Measurements from ENCODE around the gene DNAH10. TPM values are rescaled to one million over a fixed set of nuclear protein-coding genes. Genes with fewer than 3 reads are reported as not detected.
A peak's percentile ranks its signal among the peaks of the same experiment; 100 is the strongest.

The DNAH10 gene
- polyA plus RNA-seq, 6 donors from 2014 or later, result 0.03 to 0.33 (median 0.17) TPM; not detected in 1

GRCh38 chr12:123936956-123937706 is 175.0 kb downstream of the DNAH10 start:
- peak overlapping the region in 4 of 6 donors; percentile 60 to 92 (median 89) for H3K27ac Mint-ChIP-seq
- H3K36me3 Mint-ChIP-seq, result peaks cover 14 to 29% of the 10 kb centered on the region in 2 donors
- peaks cover 19 to 22% (median 20%) of the 10 kb centered on the region in 3 donors for H3K4me1 Mint-ChIP-seq
- ATAC-seq (ENCODE audit: low read depth in 2 of 2) (no peak), DNase-seq (no peak)
- H3K4me3 Mint-ChIP-seq, result peak overlapping the region; percentile 14 to 86 (median 74)
- H3K9me3 Mint-ChIP-seq, result peaks cover 0 to 7% (median 4%) of the 10 kb centered on the region in 7 donors
- H3K27me3 Mint-ChIP-seq, result no peaks in the 10 kb centered on the region

GRCh38 chr12:123937707-123938591 is 175.8 kb downstream of the DNAH10 start:
- Mint-ChIP-seq H3K36me3 (peaks cover 22 to 37% of the 10 kb centered on the region in 2 donors), H3K4me3 (peak overlapping the region; percentile 14 to 86 (median 74)), H3K9me3 (peaks cover 0 to 14% (median 6%) of the 10 kb centered on the region in 7 donors), H3K27me3 (no peaks in the 10 kb centered on the region), H3K27ac (peak overlapping the region; percentile 33 to 94 (median 82)), H3K4me1 (peaks cover 19 to 22% (median 20%) of the 10 kb centered on the region in 3 donors)
- DNase-seq, result peak; percentile 9
- ATAC-seq (ENCODE audit: low read depth in 2 of 2), result peak; percentile 80 to 85

- no peak for DNase-seq
- Mint-ChIP-seq H3K27ac (peak overlapping the region; percentile 1 to 94 (median 68)), H3K4me3 (peak overlapping the region in 6 of 8 donors; percentile 14 to 86 (median 73)), H3K27me3 (no peaks in the 10 kb centered on the region), H3K9me3 (peaks cover 0 to 14% (median 6%) of the 10 kb centered on the region in 7 donors), H3K36me3 (peaks cover 22 to 38% of the 10 kb centered on the region in 2 donors), H3K4me1 (peaks cover 19 to 22% (median 20%) of the 10 kb centered on the region in 3 donors)
- ATAC-seq (ENCODE audit: low read depth in 2 of 2), result no peak
These were observed 176.8 kb downstream of the DNAH10 start for GRCh38 chr12:123938679-123939480.

GRCh38 chr12:123939716-123940626 is 177.9 kb downstream of the DNAH10 start:
- H3K27me3 Mint-ChIP-seq, result no peaks in the 10 kb centered on the region
- H3K4me3 Mint-ChIP-seq, result no peak overlapping the region
- H3K36me3 Mint-ChIP-seq, result peaks cover 22 to 38% of the 10 kb centered on the region in 2 donors
- H3K27ac Mint-ChIP-seq, result peak overlapping the region in 2 of 6 donors; percentile 46 to 89
- ATAC-seq (ENCODE audit: low read depth in 2 of 2), result no peak
- peaks cover 19 to 22% (median 20%) of the 10 kb centered on the region in 3 donors for H3K4me1 Mint-ChIP-seq
- no peak for DNase-seq
- peaks cover 0 to 14% (median 6%) of the 10 kb centered on the region in 7 donors for H3K9me3 Mint-ChIP-seq

- Mint-ChIP-seq H3K27ac (peak overlapping the region in 1 of 6 donors; percentile 46), H3K36me3 (peaks cover 22 to 39% of the 10 kb centered on the region in 2 donors), H3K4me3 (no peak overlapping the region), H3K9me3 (peaks cover 0 to 14% (median 6%) of the 10 kb centered on the region in 7 donors), H3K4me1 (peaks cover 19 to 22% (median 20%) of the 10 kb centered on the region in 3 donors), H3K27me3 (no peaks in the 10 kb centered on the region)
- DNase-seq (no peak), ATAC-seq (ENCODE audit: low read depth in 2 of 2) (no peak)
These were observed 178.5 kb downstream of the DNAH10 start for GRCh38 chr12:123940627-123940966.

GRCh38 chr12:123941000-123941399 is 178.9 kb downstream of the DNAH10 start:
- no peak overlapping the region for H3K27ac Mint-ChIP-seq
- no peak overlapping the region for H3K4me3 Mint-ChIP-seq
- H3K9me3 Mint-ChIP-seq, result peaks cover 0 to 14% (median 6%) of the 10 kb centered on the region in 7 donors
- no peaks in the 10 kb centered on the region for H3K27me3 Mint-ChIP-seq
- peaks cover 22 to 42% of the 10 kb centered on the region in 2 donors for H3K36me3 Mint-ChIP-seq
- ATAC-seq (ENCODE audit: low read depth in 2 of 2) (no peak), DNase-seq (no peak)
- peaks cover 19 to 24% (median 20%) of the 10 kb centered on the region in 3 donors for H3K4me1 Mint-ChIP-seq

GRCh38 chr12:123941624-123942237 is 179.6 kb downstream of the DNAH10 start:
- Mint-ChIP-seq H3K9me3 (peaks cover 0 to 14% (median 6%) of the 10 kb centered on the region in 7 donors), H3K36me3 (peaks cover 22 to 40% of the 10 kb centered on the region in 2 donors), H3K27ac (peak overlapping the region in 1 of 6 donors; percentile 78), H3K4me1 (peaks cover 19 to 24% (median 20%) of the 10 kb centered on the region in 3 donors), H3K4me3 (no peak overlapping the region), H3K27me3 (no peaks in the 10 kb centered on the region)
- ATAC-seq (ENCODE audit: low read depth in 2 of 2), result no peak
- no peak for DNase-seq

- peaks cover 22 to 36% of the 10 kb centered on the region in 2 donors for H3K36me3 Mint-ChIP-seq
- H3K27me3 Mint-ChIP-seq, result no peaks in the 10 kb centered on the region
- DNase-seq, result no peak
- H3K4me1 Mint-ChIP-seq, result peaks cover 19 to 23% (median 19%) of the 10 kb centered on the region in 3 donors
- H3K27ac Mint-ChIP-seq, result peak overlapping the region in 1 of 6 donors; percentile 43
- ATAC-seq (ENCODE audit: low read depth in 2 of 2), result no peak
- H3K9me3 Mint-ChIP-seq, result peaks cover 0 to 14% (median 6%) of the 10 kb centered on the region in 7 donors
- no peak overlapping the region for H3K4me3 Mint-ChIP-seq
These were observed 180.1 kb downstream of the DNAH10 start for GRCh38 chr12:123942238-123942653.

- Mint-ChIP-seq H3K4me3 (no peak overlapping the region), H3K4me1 (peaks cover 10 to 17% (median 11%) of the 10 kb centered on the region in 3 donors), H3K9me3 (peaks cover 0 to 14% (median 6%) of the 10 kb centered on the region in 7 donors), H3K27me3 (no peaks in the 10 kb centered on the region), H3K36me3 (peaks cover 17 to 30% of the 10 kb centered on the region in 2 donors), H3K27ac (no peak overlapping the region)
- DNase-seq (no peak), ATAC-seq (ENCODE audit: low read depth in 2 of 2) (no peak)
These were observed 181.0 kb downstream of the DNAH10 start for GRCh38 chr12:123942911-123943648.

- H3K9me3 Mint-ChIP-seq, result peaks cover 0 to 14% (median 6%) of the 10 kb centered on the region in 7 donors
- DNase-seq, result no peak
- no peak overlapping the region for H3K27ac Mint-ChIP-seq
- H3K36me3 Mint-ChIP-seq, result peaks cover 18 to 30% of the 10 kb centered on the region in 2 donors
- no peak overlapping the region for H3K4me3 Mint-ChIP-seq
- ATAC-seq (ENCODE audit: low read depth in 2 of 2), result no peak
- H3K27me3 Mint-ChIP-seq, result no peaks in the 10 kb centered on the region
- H3K4me1 Mint-ChIP-seq, result peaks cover 3 to 10% (median 3%) of the 10 kb centered on the region in 3 donors
These were observed 181.7 kb downstream of the DNAH10 start for GRCh38 chr12:123943816-123944215.

- ATAC-seq (ENCODE audit: low read depth in 2 of 2) (no peak), DNase-seq (no peak)
- Mint-ChIP-seq H3K27ac (no peak overlapping the region), H3K4me3 (peak overlapping the region in 1 of 8 donors; percentile 23), H3K27me3 (no peaks in the 10 kb centered on the region), H3K4me1 (peaks cover 0 to 6% (median 0%) of the 10 kb centered on the region in 3 donors), H3K9me3 (peaks cover 0 to 14% (median 6%) of the 10 kb centered on the region in 7 donors), H3K36me3 (peaks cover 19 to 30% of the 10 kb centered on the region in 2 donors)
These were observed 182.6 kb downstream of the DNAH10 start for GRCh38 chr12:123944696-123945095.
